ENCODE measurements around the gene RGS2.
A peak's percentile ranks its signal among the peaks of the same experiment; 100 is the strongest.

RGS2 gene

GRCh38 chr1:192797891-192798290 lies 10.9 kb upstream of the RGS2 start:
- no peak for DNase-seq (ENCODE audit: low spot score)
- in situ Hi-C loops (cut with MboI; ENCODE audit: low sequenced_read_pairs, unreplicated experiment), result no loop called here
- no peak for TF ChIP-seq CTCF (IDR thresholded peaks at IDR 0.05; ENCODE audit: borderline replicate concordance, control extremely low read depth, extremely low read depth, insufficient read depth, missing control alignments)

- TF ChIP-seq CTCF (IDR thresholded peaks at IDR 0.05; ENCODE audit: borderline replicate concordance, control extremely low read depth, extremely low read depth, insufficient read depth, missing control alignments), result no peak
- DNase-seq (ENCODE audit: low spot score), result no peak
- in situ Hi-C loops (cut with MboI; ENCODE audit: low sequenced_read_pairs, unreplicated experiment), result loop anchor here (25.0 kb wide), 2 partner anchors 211 to 311 kb away; partner anchors contain the start of genes CDC73 and GLRX2
These were observed 7.4 kb upstream of the RGS2 start for GRCh38 chr1:192801451-192801850.

- no peak for TF ChIP-seq CTCF (IDR thresholded peaks at IDR 0.05; ENCODE audit: borderline replicate concordance, control extremely low read depth, extremely low read depth, insufficient read depth, missing control alignments)
- no peak for DNase-seq (ENCODE audit: low spot score)
- in situ Hi-C loops (cut with MboI; ENCODE audit: low sequenced_read_pairs, unreplicated experiment), result loop anchor here (25.0 kb wide), 2 partner anchors 210 to 310 kb away; partner anchors contain the start of genes CDC73 and GLRX2
These were observed 6.4 kb upstream of the RGS2 start for GRCh38 chr1:192802406-192802805.

GRCh38 chr1:192803501-192803900 lies 5.3 kb upstream of the RGS2 start:
- no peak for DNase-seq (ENCODE audit: low spot score)
- in situ Hi-C loops (cut with MboI; ENCODE audit: low sequenced_read_pairs, unreplicated experiment), result loop anchor here (25.0 kb wide), 2 partner anchors 209 to 309 kb away; partner anchors contain the start of genes CDC73 and GLRX2
- no peak for TF ChIP-seq CTCF (IDR thresholded peaks at IDR 0.05; ENCODE audit: borderline replicate concordance, control extremely low read depth, extremely low read depth, insufficient read depth, missing control alignments)

- in situ Hi-C loops (cut with MboI; ENCODE audit: low sequenced_read_pairs, unreplicated experiment), result loop anchor here (25.0 kb wide), 2 partner anchors 206 to 306 kb away; partner anchors contain the start of genes CDC73 and GLRX2
These were observed 3.0 kb upstream of the RGS2 start for GRCh38 chr1:192805832-192806323.

More at GRCh38 chr1:192805832-192806323, 3.0 kb upstream of the RGS2 start:
- TF ChIP-seq CTCF (IDR thresholded peaks at IDR 0.05; ENCODE audit: borderline replicate concordance, control extremely low read depth, extremely low read depth, insufficient read depth, missing control alignments), result peak; percentile 54
- peak; percentile 58 for DNase-seq (ENCODE audit: low spot score)
